HG02885 (cell line): ENCODE measurements around the gene PLXNA2.

Source experiments
- ATAC-seq: cut with Tn5 transposase; IDR thresholded peaks from one replicate; pipeline ENCODE4 v1.9.1; 2021; ENCODE audit warnings: mild to moderate bottlenecking; ENCODE audit not compliant: unreplicated experiment, poor library complexity

The PLXNA2 gene

GRCh38 chr1:208184966-208185654, 59.1 kb downstream of the PLXNA2 start:
- no peak for ATAC-seq

- ATAC-seq: no peak
Measured at GRCh38 chr1:208183977-208184911, 59.9 kb downstream of the PLXNA2 start.

- no peak for ATAC-seq
Measured at GRCh38 chr1:208182880-208183645, 61.1 kb downstream of the PLXNA2 start.

GRCh38 chr1:208181364-208181763, 62.8 kb downstream of the PLXNA2 start:
- ATAC-seq: no peak

- no peak for ATAC-seq
Measured at GRCh38 chr1:208180421-208180820, 63.8 kb downstream of the PLXNA2 start.

GRCh38 chr1:208179961-208180409, 64.2 kb downstream of the PLXNA2 start:
- ATAC-seq: no peak

GRCh38 chr1:208179263-208179816, 64.8 kb downstream of the PLXNA2 start:
- ATAC-seq: no peak

- no peak for ATAC-seq
Measured at GRCh38 chr1:208178091-208178529, 66.1 kb downstream of the PLXNA2 start.

GRCh38 chr1:208177656-208178055, 66.5 kb downstream of the PLXNA2 start:
- peak; percentile 83 for ATAC-seq

GRCh38 chr1:208176649-208177048, 67.5 kb downstream of the PLXNA2 start:
- no peak for ATAC-seq

GRCh38 chr1:208175508-208175895, 68.7 kb downstream of the PLXNA2 start:
- no peak for ATAC-seq

- no peak for ATAC-seq
Measured at GRCh38 chr1:208174731-208175507, 69.3 kb downstream of the PLXNA2 start.

GRCh38 chr1:208174200-208174599, 70.0 kb downstream of the PLXNA2 start:
- no peak for ATAC-seq

- no peak for ATAC-seq
Measured at GRCh38 chr1:208173749-208174148, 70.4 kb downstream of the PLXNA2 start.

GRCh38 chr1:208172423-208173145, 71.6 kb downstream of the PLXNA2 start:
- ATAC-seq: no peak

- no peak for ATAC-seq
Measured at GRCh38 chr1:208171616-208172422, 72.4 kb downstream of the PLXNA2 start.

- ATAC-seq: no peak
Measured at GRCh38 chr1:208170252-208170651, 73.9 kb downstream of the PLXNA2 start.
